Measurements from ENCODE around the gene KCNJ6. TPM values are rescaled to one million over a fixed set of nuclear protein-coding genes. Genes with fewer than 3 reads are reported as not detected.

Gene KCNJ6
- total and polyA plus RNA-seq, 9 of the 15 experiments (the other 6 are each of a cell fraction or from before 2014, with no cell fraction given): 0.06 to 0.21 (median 0.13) TPM; not detected in 1

DNA sequence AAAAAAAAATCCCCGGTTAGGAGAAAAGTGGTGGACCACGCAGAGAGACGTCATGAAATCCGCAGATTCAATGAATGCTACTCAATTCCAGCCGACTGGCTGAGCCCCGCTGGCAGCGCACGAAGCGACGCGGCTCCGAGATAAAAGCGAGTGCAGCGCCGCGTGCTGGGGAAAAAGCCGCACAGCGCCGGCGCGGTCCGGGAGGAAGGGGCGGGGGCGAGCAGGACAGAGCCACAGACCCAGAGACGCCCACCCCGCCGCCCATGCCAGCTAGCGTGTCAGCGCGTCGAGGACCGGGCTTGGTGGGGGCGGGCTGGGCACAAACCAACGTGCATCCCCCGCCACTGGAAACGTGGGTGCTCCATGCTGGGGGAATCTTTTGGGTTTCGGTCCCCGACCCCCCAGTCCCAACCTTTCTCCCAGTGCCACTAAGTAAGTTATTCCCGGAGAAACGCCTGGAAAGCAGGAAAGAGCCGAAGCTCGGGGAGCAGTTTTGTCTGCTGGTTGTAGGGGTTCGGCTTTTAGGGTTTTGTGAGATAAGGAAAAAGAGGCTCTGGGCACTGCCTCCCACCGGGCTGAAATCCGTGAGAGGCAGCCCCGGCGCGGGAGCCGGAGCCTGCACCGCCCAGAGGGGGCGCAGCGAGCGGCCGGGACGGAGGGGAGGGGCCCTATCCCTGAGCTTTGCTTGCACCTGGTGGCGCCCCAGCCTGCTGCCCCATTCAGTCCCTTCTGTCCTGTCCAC, at the start of gene KCNJ6 (continued):
- TF ChIP-seq, protein P1, sequence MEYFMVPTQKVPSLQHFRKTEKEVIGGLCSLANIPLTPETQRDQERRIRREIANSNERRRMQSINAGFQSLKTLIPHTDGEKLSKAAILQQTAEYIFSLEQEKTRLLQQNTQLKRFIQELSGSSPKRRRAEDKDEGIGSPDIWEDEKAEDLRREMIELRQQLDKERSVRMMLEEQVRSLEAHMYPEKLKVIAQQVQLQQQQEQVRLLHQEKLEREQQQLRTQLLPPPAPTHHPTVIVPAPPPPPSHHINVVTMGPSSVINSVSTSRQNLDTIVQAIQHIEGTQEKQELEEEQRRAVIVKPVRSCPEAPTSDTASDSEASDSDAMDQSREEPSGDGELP (CRISPR knock-in tag; IDR thresholded peaks at IDR 0.05; ENCODE audit: borderline replicate concordance): 0 out of 2 replicates have a peak, but pooled peaks have one; percentile 31
- TF ChIP-seq, protein P2, sequence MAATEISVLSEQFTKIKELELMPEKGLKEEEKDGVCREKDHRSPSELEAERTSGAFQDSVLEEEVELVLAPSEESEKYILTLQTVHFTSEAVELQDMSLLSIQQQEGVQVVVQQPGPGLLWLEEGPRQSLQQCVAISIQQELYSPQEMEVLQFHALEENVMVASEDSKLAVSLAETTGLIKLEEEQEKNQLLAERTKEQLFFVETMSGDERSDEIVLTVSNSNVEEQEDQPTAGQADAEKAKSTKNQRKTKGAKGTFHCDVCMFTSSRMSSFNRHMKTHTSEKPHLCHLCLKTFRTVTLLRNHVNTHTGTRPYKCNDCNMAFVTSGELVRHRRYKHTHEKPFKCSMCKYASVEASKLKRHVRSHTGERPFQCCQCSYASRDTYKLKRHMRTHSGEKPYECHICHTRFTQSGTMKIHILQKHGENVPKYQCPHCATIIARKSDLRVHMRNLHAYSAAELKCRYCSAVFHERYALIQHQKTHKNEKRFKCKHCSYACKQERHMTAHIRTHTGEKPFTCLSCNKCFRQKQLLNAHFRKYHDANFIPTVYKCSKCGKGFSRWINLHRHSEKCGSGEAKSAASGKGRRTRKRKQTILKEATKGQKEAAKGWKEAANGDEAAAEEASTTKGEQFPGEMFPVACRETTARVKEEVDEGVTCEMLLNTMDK (IDR thresholded peaks at IDR 0.05; ENCODE audit: borderline replicate concordance, insufficient read depth, low read depth, low read length, poor library complexity, severe bottlenecking): peak; percentile 89

DNA sequence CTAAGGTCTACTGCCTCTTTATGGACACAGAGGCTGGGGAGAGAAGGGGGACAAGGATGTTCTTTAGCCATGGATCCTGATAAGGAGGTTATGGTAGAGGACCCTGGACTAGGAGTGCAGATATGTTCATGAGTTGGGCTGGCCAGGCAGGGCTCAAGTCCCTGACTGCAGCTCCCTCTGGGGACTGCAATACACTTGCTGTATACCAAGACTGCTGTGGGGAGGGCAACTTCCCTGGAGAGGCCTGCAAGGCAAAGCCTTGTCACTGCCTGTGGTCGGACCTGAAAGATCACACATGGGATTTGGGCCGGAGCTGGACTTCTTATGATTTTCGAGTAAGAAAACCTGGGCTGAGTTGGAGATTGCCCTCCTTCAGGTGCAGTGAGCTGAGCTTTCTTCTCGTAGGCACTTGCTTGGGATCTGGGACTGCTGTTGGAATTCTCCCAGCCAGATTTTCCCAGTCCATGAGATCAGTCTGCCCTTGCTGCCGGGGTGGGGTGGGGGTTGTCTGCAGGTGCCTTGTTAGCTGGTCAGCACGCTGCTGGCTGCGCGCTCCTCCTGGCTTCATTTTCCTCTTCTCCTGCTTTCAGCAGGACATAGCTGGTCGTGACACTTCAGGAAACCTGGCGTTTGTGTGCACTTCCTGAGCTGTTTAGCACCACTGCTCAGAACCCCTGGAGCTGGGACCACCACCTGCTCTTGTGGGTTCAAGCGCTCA, 49.0 kb upstream of the KCNJ6 start:
- ChIA-PET POLR2A (interaction anchor here (0.6 to 1.9 kb wide), 6 partner anchors 12 to 156 kb away, joined by 3 to 5 read pairs (median 3); no protein-coding TSS in a partner anchor), CTCF (ENCODE audit: low intra/inter-chr PET ratio) (no interaction called here)
- H3K4me1 ChIP-seq (replicated peaks in 1 of 2; ENCODE audit: control insufficient read depth in 2 of 2, insufficient read depth in 2 of 2, low read length in 2 of 2): no peaks in the 10 kb centered on the region
- H3K4me3 ChIP-seq: no peak overlapping the region
- no peaks in the 10 kb centered on the region; the same call in 1 of the 2 replicates for H4K20me1 ChIP-seq (replicated peaks; ENCODE audit: control insufficient read depth, insufficient read depth, low read length)
- no peaks in the 10 kb centered on the region for H3K36me3 ChIP-seq (ENCODE audit: control insufficient read depth, insufficient read depth, low read length)
- in situ Hi-C loops (cut with MboI): no loop called here
- no TSS peak for BruUV-seq (replicated peaks)
- no peaks in the 10 kb centered on the region for H3K27me3 ChIP-seq (ENCODE audit: control insufficient read depth in 2 of 2, insufficient read depth in 2 of 2, low read length in 2 of 2)
- WGBS (ENCODE audit: insufficient coverage, low coverage, missing lambda C conversion rate): 22% methylated on average over 9 of the region's 11 CpGs
- no peaks in the 10 kb centered on the region for H3K9me1 ChIP-seq (ENCODE audit: control insufficient read depth, insufficient read depth, low read length)
- H3K27ac ChIP-seq (ENCODE audit: extremely low read depth, low read depth, low read length): no peak overlapping the region
- DNase-seq (ENCODE audit: extremely low read depth in 1 of 4, low spot score in 3 of 4) (no peak), ATAC-seq (peak; percentile 62), FAIRE-seq (no peak)
- H3K79me2 ChIP-seq (ENCODE audit: control insufficient read depth, insufficient read depth, low read length): no peaks in the 10 kb centered on the region
- intact Hi-C loops (cut with micrococcal nuclease): no loop called here
- H3K9ac ChIP-seq (ENCODE audit: insufficient read depth in 1 of 2, low read depth in 2 of 2, low read length in 2 of 2): no peak overlapping the region
- no peak overlapping the region for H3K4me2 ChIP-seq (ENCODE audit: insufficient read depth, low read length)
- no peak overlapping the region for H2AFZ ChIP-seq (ENCODE audit: low read depth, low read length)
- H3K9me3 ChIP-seq (replicated peaks; ENCODE audit: control insufficient read depth, insufficient read depth, low read depth, low read length): no peaks in the 10 kb centered on the region
- no peak for TF ChIP-seq ZNF274 (IDR thresholded peaks at IDR 0.05; ENCODE audit: borderline replicate concordance, low read depth, low read length)
- TF ChIP-seq, protein P3, sequence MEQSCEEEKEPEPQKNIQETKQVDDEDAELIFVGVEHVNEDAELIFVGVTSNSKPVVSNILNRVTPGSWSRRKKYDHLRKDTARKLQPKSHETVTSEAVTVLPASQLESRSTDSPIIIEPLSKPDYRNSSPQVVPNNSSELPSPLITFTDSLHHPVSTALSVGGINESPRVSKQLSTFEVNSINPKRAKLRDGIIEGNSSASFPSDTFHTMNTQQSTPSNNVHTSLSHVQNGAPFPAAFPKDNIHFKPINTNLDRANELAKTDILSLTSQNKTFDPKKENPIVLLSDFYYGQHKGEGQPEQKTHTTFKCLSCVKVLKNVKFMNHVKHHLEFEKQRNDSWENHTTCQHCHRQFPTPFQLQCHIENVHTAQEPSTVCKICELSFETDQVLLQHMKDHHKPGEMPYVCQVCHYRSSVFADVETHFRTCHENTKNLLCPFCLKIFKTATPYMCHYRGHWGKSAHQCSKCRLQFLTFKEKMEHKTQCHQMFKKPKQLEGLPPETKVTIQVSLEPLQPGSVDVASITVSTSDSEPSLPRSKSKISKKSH (CRISPR knock-in tag; IDR thresholded peaks at IDR 0.05): no peak
- TF ChIP-seq ZFP30 (CRISPR knock-in tag; IDR thresholded peaks at IDR 0.05; ENCODE audit: borderline replicate concordance): no peak
- TF ChIP-seq SRSF9 (IDR thresholded peaks at IDR 0.05; ENCODE audit: borderline replicate concordance, low read depth, low read length): no peak
- no peak for TF ChIP-seq ZNF140 (CRISPR knock-in tag; IDR thresholded peaks at IDR 0.05)
- no peak for TF ChIP-seq MEIS2 (IDR thresholded peaks at IDR 0.05; ENCODE audit: partially characterized antibody)
- TF ChIP-seq ETV1 (tag; conservative IDR thresholded peaks at IDR 0.05; ENCODE audit: low read depth): no peak
- TF ChIP-seq ATF7 (IDR thresholded peaks at IDR 0.05): no peak
- TF ChIP-seq, protein P4, sequence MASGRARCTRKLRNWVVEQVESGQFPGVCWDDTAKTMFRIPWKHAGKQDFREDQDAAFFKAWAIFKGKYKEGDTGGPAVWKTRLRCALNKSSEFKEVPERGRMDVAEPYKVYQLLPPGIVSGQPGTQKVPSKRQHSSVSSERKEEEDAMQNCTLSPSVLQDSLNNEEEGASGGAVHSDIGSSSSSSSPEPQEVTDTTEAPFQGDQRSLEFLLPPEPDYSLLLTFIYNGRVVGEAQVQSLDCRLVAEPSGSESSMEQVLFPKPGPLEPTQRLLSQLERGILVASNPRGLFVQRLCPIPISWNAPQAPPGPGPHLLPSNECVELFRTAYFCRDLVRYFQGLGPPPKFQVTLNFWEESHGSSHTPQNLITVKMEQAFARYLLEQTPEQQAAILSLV (tag; IDR thresholded peaks at IDR 0.05): no peak
- TF ChIP-seq THRAP3 (IDR thresholded peaks at IDR 0.05; ENCODE audit: borderline replicate concordance): no peak

Data from K562 (cell line).